Measurements from ENCODE around the gene VDAC1.

The VDAC1 gene

DNA sequence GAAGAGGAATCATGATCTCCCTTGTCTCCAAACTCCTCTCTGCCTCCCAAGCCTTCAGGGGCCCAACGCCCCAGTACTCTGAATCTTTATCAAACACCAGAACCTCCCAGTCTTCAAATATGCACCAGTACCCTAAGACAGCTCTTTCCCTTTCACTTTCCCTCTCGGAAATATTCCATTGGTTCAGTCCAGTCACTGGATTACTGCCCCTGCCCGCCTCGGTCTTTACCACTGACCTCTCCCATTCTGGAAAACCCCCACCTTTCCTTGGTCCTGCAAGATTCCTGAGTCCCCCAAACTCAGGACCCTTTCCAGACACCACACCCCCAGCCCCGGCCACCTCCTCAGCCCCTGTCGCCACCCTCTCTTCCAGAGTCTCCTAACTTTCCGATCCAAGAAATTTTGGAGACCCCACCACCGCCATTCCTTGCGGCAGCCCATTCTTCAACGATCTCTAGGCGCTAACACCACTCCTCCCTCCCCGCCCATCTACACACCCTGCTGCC is 37.0 kb downstream of the VDAC1 start:
- no peak for DNase-seq (ENCODE audit: low read depth)
- H3K4me3 ChIP-seq (ENCODE audit: low read depth, low read length): peak overlapping the region; percentile 80
- no peak for TF ChIP-seq CTCF (IDR thresholded peaks at IDR 0.05; ENCODE audit: insufficient read depth, low read depth, low read length, missing control alignments)

DNA sequence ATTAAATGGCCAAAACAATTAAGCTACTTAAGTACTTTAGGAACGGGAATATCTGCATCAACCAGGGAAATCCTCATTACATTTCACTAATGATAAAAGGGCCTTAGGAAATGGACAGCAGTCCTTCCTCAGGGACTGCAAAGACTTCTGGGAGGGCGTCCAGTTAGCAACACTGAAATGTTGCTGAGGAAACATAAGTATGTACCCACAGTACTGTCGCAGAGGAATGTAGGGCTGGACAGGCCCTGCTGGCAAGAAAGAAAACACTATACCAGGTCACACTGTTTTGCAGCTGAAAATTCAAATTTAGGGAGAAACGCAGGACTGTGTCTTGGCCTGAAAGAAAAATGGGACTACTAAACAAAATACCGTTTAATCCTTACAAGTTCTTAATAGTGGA is 37.7 kb downstream of the VDAC1 start:
- no peak for DNase-seq (ENCODE audit: low read depth)
- TF ChIP-seq CTCF (IDR thresholded peaks at IDR 0.05; ENCODE audit: insufficient read depth, low read depth, low read length, missing control alignments): no peak
- peak overlapping the region; percentile 80 for H3K4me3 ChIP-seq (ENCODE audit: low read depth, low read length)

DNA sequence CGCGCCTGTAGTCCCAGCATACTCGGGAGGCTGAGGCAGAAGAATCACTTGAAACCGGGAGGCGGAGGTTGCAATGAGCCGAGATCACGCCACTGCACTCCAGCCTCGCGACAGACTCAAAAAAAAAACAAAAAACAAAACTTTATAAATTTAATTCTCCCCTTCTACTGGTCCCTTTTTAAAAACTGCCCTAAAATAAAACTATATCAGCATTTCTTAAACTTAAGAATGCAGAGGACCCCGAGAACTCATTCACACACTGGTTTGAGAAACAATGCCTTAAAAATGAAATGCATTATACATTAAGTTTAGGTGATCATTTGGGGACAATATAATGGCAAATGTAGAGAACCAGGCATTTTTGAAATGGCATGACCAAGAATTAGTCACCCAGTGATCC is 38.7 kb downstream of the VDAC1 start:
- no peak overlapping the region for H3K4me3 ChIP-seq (ENCODE audit: low read depth, low read length)
- no peak for DNase-seq (ENCODE audit: low read depth)
- no peak for TF ChIP-seq CTCF (IDR thresholded peaks at IDR 0.05; ENCODE audit: insufficient read depth, low read depth, low read length, missing control alignments)

DNA sequence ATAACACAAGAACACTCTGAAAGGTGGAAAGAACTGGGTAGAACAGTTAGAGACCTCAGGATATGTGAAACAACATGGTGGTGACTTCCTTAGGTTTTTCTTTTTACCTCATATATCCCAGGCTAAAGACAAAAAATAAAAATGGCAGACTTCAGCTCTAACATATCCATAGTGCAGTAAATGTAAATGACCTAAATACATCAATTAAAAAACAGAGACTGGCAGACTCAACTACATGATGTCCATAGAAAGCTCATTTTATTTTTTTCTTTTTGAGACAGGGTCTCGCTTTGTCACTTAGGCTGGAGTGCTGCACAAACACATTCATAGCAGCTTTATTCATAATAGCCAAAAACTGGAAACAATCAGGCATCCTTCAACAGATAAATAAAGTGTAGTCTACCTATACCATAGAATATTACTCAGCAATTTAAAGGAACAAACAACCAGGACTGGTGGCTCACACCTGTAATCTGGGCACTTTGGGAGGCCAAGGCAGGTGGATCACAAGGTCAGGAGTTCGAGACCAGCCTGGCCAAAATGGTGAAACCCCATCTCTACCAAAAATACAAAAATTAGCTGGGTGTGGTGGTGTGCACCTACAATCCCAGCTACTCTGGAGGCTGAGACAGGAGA is 41.2 kb downstream of the VDAC1 start:
- DNase-seq (ENCODE audit: low read depth): no peak
- no peak for TF ChIP-seq CTCF (IDR thresholded peaks at IDR 0.05; ENCODE audit: insufficient read depth, low read depth, low read length, missing control alignments)
- H3K4me3 ChIP-seq (ENCODE audit: low read depth, low read length): no peak overlapping the region

GRCh38 chr5:133962801-133963476 is 41.8 kb downstream of the VDAC1 start:
- no peak for DNase-seq (ENCODE audit: low read depth)
- TF ChIP-seq CTCF (IDR thresholded peaks at IDR 0.05; ENCODE audit: insufficient read depth, low read depth, low read length, missing control alignments): no peak
- H3K4me3 ChIP-seq (ENCODE audit: low read depth, low read length): no peak overlapping the region

GRCh38 chr5:133962131-133962530 is 42.6 kb downstream of the VDAC1 start:
- no peak overlapping the region for H3K4me3 ChIP-seq (ENCODE audit: low read depth, low read length)
- TF ChIP-seq CTCF (IDR thresholded peaks at IDR 0.05; ENCODE audit: insufficient read depth, low read depth, low read length, missing control alignments): no peak
- DNase-seq (ENCODE audit: low read depth): no peak
